Activated CD4-positive, alpha-beta T cell treated with anti-CD3 and anti-CD28 coated beads, Interleukin-2, amount 10 ng/mL, durations not matched to agents 7 days and 5 days (primary cell): ENCODE data around the gene MESD. TPM values are rescaled to one million over a fixed set of nuclear protein-coding genes. Genes with fewer than 3 reads are reported as not detected.

Experiments used
- CTCF ChIA-PET: fragments of 350-600 bp; sonication (Branson Sonifier 250); formaldehyde crosslinking; loops from one replicate; lab custom pipeline; 2021; ENCODE audit warnings: antibody characterized with exemption; lab: Charles Lee
- POLR2A ChIA-PET: fragments of 350-600 bp; sonication (Branson Sonifier 250); formaldehyde crosslinking; loops from one replicate; lab custom pipeline; 2021; ENCODE audit warnings: antibody characterized with exemption; lab: Charles Lee
- DNase-seq: peaks from one replicate; pipeline ENCODE4 v3.0.0-alpha.2; 2020
- H3K27ac Mint-ChIP-seq: one replicate; pipeline ENCODE4 v1.8.0; 2021; ENCODE audit warnings: mild to moderate bottlenecking, moderate library complexity, mixed read lengths
- H3K27me3 Mint-ChIP-seq: one replicate; pipeline ENCODE4 v1.8.0; 2021; ENCODE audit warnings: mixed read lengths
- H3K36me3 Mint-ChIP-seq: one replicate; pipeline ENCODE4 v1.8.0; 2021; ENCODE audit warnings: low read depth, mixed read lengths
- H3K4me1 Mint-ChIP-seq: one replicate; pipeline ENCODE4 v1.8.0; 2021; ENCODE audit warnings: mixed read lengths
- H3K4me3 Mint-ChIP-seq: one replicate; pipeline ENCODE4 v1.8.0; 2021; ENCODE audit warnings: mild to moderate bottlenecking, moderate library complexity, mixed read lengths
- H3K9me3 Mint-ChIP-seq: one replicate; pipeline ENCODE4 v1.8.0; 2021; ENCODE audit warnings: mixed read lengths
- total RNA-seq, 2 experiments: library from RNA; stranded (reverse); gene quantifications; one replicate each; pipeline ENCODE4 v1.2.3, GENCODE V29; 2021

Gene MESD
- total RNA-seq, 2 experiments from 2014 or later, result 34.0 to 34.3 TPM

GRCh38 chr15:81025721-81026370, 36.2 kb upstream of the MESD start:
- peaks cover 11% of the 10 kb centered on the region for H3K9me3 Mint-ChIP-seq
- CTCF ChIA-PET, result interaction anchor here (0.6 to 1.7 kb wide), 2 partner anchors 23 to 1006 kb away, joined by 3 to 5 read pairs; no protein-coding TSS in a partner anchor
- no peak for DNase-seq
- peaks cover 9% of the 10 kb centered on the region for H3K36me3 Mint-ChIP-seq
- no peak overlapping the region for H3K27ac Mint-ChIP-seq
- no peaks in the 10 kb centered on the region for H3K27me3 Mint-ChIP-seq
- H3K4me1 Mint-ChIP-seq, result peaks cover 28% of the 10 kb centered on the region
- POLR2A ChIA-PET, result no interaction called here
- H3K4me3 Mint-ChIP-seq, result no peak overlapping the region

- H3K4me3 Mint-ChIP-seq, result no peak overlapping the region
- peaks cover 27% of the 10 kb centered on the region for H3K4me1 Mint-ChIP-seq
- no peaks in the 10 kb centered on the region for H3K27me3 Mint-ChIP-seq
- peaks cover 4% of the 10 kb centered on the region for H3K36me3 Mint-ChIP-seq
- POLR2A ChIA-PET, result no interaction called here
- no peak for DNase-seq
- H3K27ac Mint-ChIP-seq, result no peak overlapping the region
- H3K9me3 Mint-ChIP-seq, result peaks cover 5% of the 10 kb centered on the region
- CTCF ChIA-PET, result interaction anchor here (1.0 to 1.7 kb wide), 4 partner anchors 10 to 242 kb away, joined by 3 to 5 read pairs (median 4); no protein-coding TSS in a partner anchor
These were observed 35.3 kb upstream of the MESD start for GRCh38 chr15:81024936-81025335.

- no peaks in the 10 kb centered on the region for H3K27me3 Mint-ChIP-seq
- no peak overlapping the region for H3K27ac Mint-ChIP-seq
- no peak overlapping the region for H3K4me3 Mint-ChIP-seq
- peaks cover 1% of the 10 kb centered on the region for H3K36me3 Mint-ChIP-seq
- POLR2A ChIA-PET, result no interaction called here
- H3K9me3 Mint-ChIP-seq, result no peaks in the 10 kb centered on the region
- CTCF ChIA-PET, result interaction anchor here (0.7 to 1.6 kb wide), 6 partner anchors 9 to 242 kb away, joined by 3 to 5 read pairs (median 4); no protein-coding TSS in a partner anchor
- no peak for DNase-seq
- peaks cover 23% of the 10 kb centered on the region for H3K4me1 Mint-ChIP-seq
These were observed 34.8 kb upstream of the MESD start for GRCh38 chr15:81024265-81024872.

GRCh38 chr15:81023483-81024264, 34.1 kb upstream of the MESD start:
- ChIA-PET CTCF (interaction anchor here (0.6 to 1.6 kb wide), 7 partner anchors 9 to 243 kb away, joined by 3 to 5 read pairs (median 3); no protein-coding TSS in a partner anchor), POLR2A (no interaction called here)
- Mint-ChIP-seq H3K36me3 (peaks cover 1% of the 10 kb centered on the region), H3K9me3 (no peaks in the 10 kb centered on the region), H3K27me3 (no peaks in the 10 kb centered on the region), H3K4me1 (peaks cover 23% of the 10 kb centered on the region), H3K4me3 (no peak overlapping the region), H3K27ac (peak overlapping the region; percentile 41)
- no peak for DNase-seq

GRCh38 chr15:81021321-81021720, 31.7 kb upstream of the MESD start:
- no peaks in the 10 kb centered on the region for H3K27me3 Mint-ChIP-seq
- DNase-seq, result no peak
- H3K4me1 Mint-ChIP-seq, result peaks cover 21% of the 10 kb centered on the region
- POLR2A ChIA-PET, result no interaction called here
- H3K27ac Mint-ChIP-seq, result no peak overlapping the region
- H3K9me3 Mint-ChIP-seq, result no peaks in the 10 kb centered on the region
- CTCF ChIA-PET, result interaction anchor here (0.9 kb wide), 1 partner anchor 21 kb away, joined by 3 read pairs; the partner anchor contains the start of gene TLNRD1
- no peak overlapping the region for H3K4me3 Mint-ChIP-seq
- H3K36me3 Mint-ChIP-seq, result peaks cover 1% of the 10 kb centered on the region

GRCh38 chr15:81018197-81018596, 28.6 kb upstream of the MESD start:
- Mint-ChIP-seq H3K36me3 (peaks cover 1% of the 10 kb centered on the region), H3K27ac (no peak overlapping the region), H3K27me3 (no peaks in the 10 kb centered on the region), H3K4me3 (no peak overlapping the region), H3K4me1 (peaks cover 1% of the 10 kb centered on the region), H3K9me3 (no peaks in the 10 kb centered on the region)
- POLR2A ChIA-PET, result no interaction called here
- CTCF ChIA-PET, result interaction anchor here (1.0 to 1.1 kb wide), 2 partner anchors 16 to 20 kb away, joined by 3 to 4 read pairs; no protein-coding TSS in a partner anchor
- no peak for DNase-seq

GRCh38 chr15:81016489-81017068, 27.0 kb upstream of the MESD start:
- H3K27me3 Mint-ChIP-seq, result no peaks in the 10 kb centered on the region
- no peak for DNase-seq
- no peaks in the 10 kb centered on the region for H3K4me1 Mint-ChIP-seq
- no peaks in the 10 kb centered on the region for H3K9me3 Mint-ChIP-seq
- H3K27ac Mint-ChIP-seq, result no peak overlapping the region
- ChIA-PET POLR2A (no interaction called here), CTCF (no interaction called here)
- no peak overlapping the region for H3K4me3 Mint-ChIP-seq
- H3K36me3 Mint-ChIP-seq, result peaks cover 1% of the 10 kb centered on the region

- ChIA-PET CTCF (interaction anchor here (1.3 kb wide), 1 partner anchor 8 kb away, joined by 4 read pairs; no protein-coding TSS in a partner anchor), POLR2A (no interaction called here)
- H3K4me1 Mint-ChIP-seq, result no peaks in the 10 kb centered on the region
- no peak overlapping the region for H3K4me3 Mint-ChIP-seq
- DNase-seq, result no peak
- no peaks in the 10 kb centered on the region for H3K36me3 Mint-ChIP-seq
- H3K9me3 Mint-ChIP-seq, result no peaks in the 10 kb centered on the region
- no peaks in the 10 kb centered on the region for H3K27me3 Mint-ChIP-seq
- H3K27ac Mint-ChIP-seq, result no peak overlapping the region
These were observed 26.2 kb upstream of the MESD start for GRCh38 chr15:81015621-81016488.

GRCh38 chr15:81014446-81015093, 25.0 kb upstream of the MESD start:
- Mint-ChIP-seq H3K27ac (no peak overlapping the region), H3K9me3 (no peaks in the 10 kb centered on the region), H3K4me3 (no peak overlapping the region), H3K4me1 (peaks cover 6% of the 10 kb centered on the region), H3K36me3 (peaks cover 6% of the 10 kb centered on the region), H3K27me3 (no peaks in the 10 kb centered on the region)
- ChIA-PET POLR2A (interaction anchor here (0.7 kb wide), 1 partner anchor 543 kb away, joined by 4 read pairs; no protein-coding TSS in a partner anchor), CTCF (interaction anchor here (0.6 to 1.3 kb wide), 3 partner anchors 9 to 92 kb away, joined by 3 to 4 read pairs (median 4); no protein-coding TSS in a partner anchor)
- no peak for DNase-seq

GRCh38 chr15:81013396-81013929, 23.8 kb upstream of the MESD start:
- DNase-seq, result no peak
- Mint-ChIP-seq H3K36me3 (peaks cover 6% of the 10 kb centered on the region), H3K4me3 (no peak overlapping the region), H3K27me3 (no peaks in the 10 kb centered on the region), H3K9me3 (no peaks in the 10 kb centered on the region), H3K27ac (no peak overlapping the region), H3K4me1 (peaks cover 13% of the 10 kb centered on the region)
- ChIA-PET POLR2A (no interaction called here), CTCF (interaction anchor here (0.6 kb wide), 1 partner anchor 1157 kb away, joined by 3 read pairs; no protein-coding TSS in a partner anchor)

- Mint-ChIP-seq H3K36me3 (peaks cover 6% of the 10 kb centered on the region), H3K4me3 (no peak overlapping the region), H3K27ac (no peak overlapping the region), H3K4me1 (peaks cover 21% of the 10 kb centered on the region), H3K27me3 (no peaks in the 10 kb centered on the region), H3K9me3 (no peaks in the 10 kb centered on the region)
- CTCF ChIA-PET, result no interaction called here
- no peak for DNase-seq
- POLR2A ChIA-PET, result no interaction called here
These were observed 23.0 kb upstream of the MESD start for GRCh38 chr15:81012588-81012987.
